HS-5 (cell line): ENCODE data around the gene AK8.
A peak's percentile ranks its signal among the peaks of the same experiment; 100 is the strongest.

ENCODE experiments used
- DNase-seq: peaks from one replicate; pipeline ENCODE4 v3.0.0-alpha.2; 2012; ENCODE audit warnings: low read depth

Gene AK8

GRCh38 chr9:132877824-132878694, at the start of gene AK8:
Gene AK8 (minus strand): TSS chr9:132878284. CDS start chr9:132878255, 29 bp downstream.
- DNase-seq, result peak; percentile 15

GRCh38 chr9:132927704-132928103, 49.6 kb upstream of the AK8 start:
- no peak for DNase-seq

- no peak for DNase-seq
Observed at GRCh38 chr9:132923346-132923902, 45.3 kb upstream of the AK8 start.

GRCh38 chr9:132919614-132920268, 41.7 kb upstream of the AK8 start:
- no peak for DNase-seq

GRCh38 chr9:132914924-132915323, 36.8 kb upstream of the AK8 start:
- no peak for DNase-seq

GRCh38 chr9:132912131-132912530, 34.0 kb upstream of the AK8 start:
- DNase-seq, result no peak

GRCh38 chr9:132910376-132910775, 32.3 kb upstream of the AK8 start:
- DNase-seq, result no peak

- no peak for DNase-seq
Observed at GRCh38 chr9:132909311-132909710, 31.2 kb upstream of the AK8 start.

GRCh38 chr9:132908635-132909034, 30.6 kb upstream of the AK8 start:
- no peak for DNase-seq

GRCh38 chr9:132905726-132906125, 27.6 kb upstream of the AK8 start:
- no peak for DNase-seq

- DNase-seq, result no peak
Observed at GRCh38 chr9:132903574-132904492, 25.7 kb upstream of the AK8 start.

- peak; percentile 43 for DNase-seq
Observed at GRCh38 chr9:132901858-132902831, 24.1 kb upstream of the AK8 start.

- DNase-seq, result no peak
Observed at GRCh38 chr9:132898051-132898450, 20.0 kb upstream of the AK8 start.

- DNase-seq, result no peak
Observed at GRCh38 chr9:132896906-132897305, 18.8 kb upstream of the AK8 start.

- no peak for DNase-seq
Observed at GRCh38 chr9:132896264-132896663, 18.2 kb upstream of the AK8 start.

GRCh38 chr9:132894862-132895835, 17.1 kb upstream of the AK8 start:
- no peak for DNase-seq

GRCh38 chr9:132894346-132894745, 16.3 kb upstream of the AK8 start:
- no peak for DNase-seq

- no peak for DNase-seq
Observed at GRCh38 chr9:132892400-132892799, 14.3 kb upstream of the AK8 start.

GRCh38 chr9:132888151-132888550, 10.1 kb upstream of the AK8 start:
- no peak for DNase-seq
